GM13976 (cell line): ENCODE measurements around the gene CHN1.

ENCODE experiments used
- DNase-seq: peaks from one replicate; pipeline ENCODE4 v3.0.0; 2012; ENCODE audit warnings: low spot score
- CTCF ChIP-seq: IDR thresholded peaks from 2 replicates; pipeline ENCODE4 v1.5.1; 2012; ENCODE audit warnings: borderline replicate concordance, mild to moderate bottlenecking; ENCODE audit not compliant: insufficient read depth; ENCODE audit errors: extremely low read depth, missing control alignments, control extremely low read depth
- in situ Hi-C: fragments of 300-500 bp; cut with MboI; formaldehyde crosslinking; loops from one replicate; pipeline ENCODE4 v1.12.0; 2022; ENCODE audit warnings: low sequenced_read_pairs, mixed read lengths, inconsistent platforms; ENCODE audit not compliant: unreplicated experiment

Gene CHN1

GRCh38 chr2:175015340-175015739 lies 10.2 kb upstream of the CHN1 start:
- in situ Hi-C loops, result no loop called here
- TF ChIP-seq CTCF, result no peak
- no peak for DNase-seq

GRCh38 chr2:175012516-175012915 lies 7.3 kb upstream of the CHN1 start:
- no peak for DNase-seq
- no peak for TF ChIP-seq CTCF
- in situ Hi-C loops, result no loop called here

- DNase-seq, result no peak
- no peak for TF ChIP-seq CTCF
- in situ Hi-C loops, result no loop called here
These were observed 6.3 kb upstream of the CHN1 start for GRCh38 chr2:175011505-175011904.

GRCh38 chr2:175010848-175011254 lies 5.7 kb upstream of the CHN1 start:
- TF ChIP-seq CTCF, result no peak
- DNase-seq, result no peak
- in situ Hi-C loops, result no loop called here

- in situ Hi-C loops, result no loop called here
- DNase-seq, result no peak
- TF ChIP-seq CTCF, result no peak
These were observed 4.9 kb upstream of the CHN1 start for GRCh38 chr2:175009917-175010621.

- in situ Hi-C loops, result no loop called here
- TF ChIP-seq CTCF, result no peak
- DNase-seq, result no peak
These were observed 3.8 kb upstream of the CHN1 start for GRCh38 chr2:175008801-175009495.

GRCh38 chr2:175008009-175008408 lies 2.8 kb upstream of the CHN1 start:
- in situ Hi-C loops, result no loop called here
- DNase-seq, result no peak
- TF ChIP-seq CTCF, result no peak
